Lower lobe of right lung (tissue), 2 donors: ENCODE measurements around the gene GALNS. TPM values are rescaled to one million over a fixed set of nuclear protein-coding genes. Genes with fewer than 3 reads are reported as not detected.

Experiments
- ATAC-seq, 2 donors: fragments of 200-7000 bp; cut with Tn5 transposase; one replicate each; pipeline ENCODE4 v1.9.1; 2020 to 2022; ENCODE audit warnings: mild to moderate bottlenecking in 2 of 2, moderate library complexity in 2 of 2
- DNase-seq: peaks from one replicate; pipeline ENCODE4 v3.0.0-alpha.2; 2020
- H3K27ac ChIP-seq: fragments of 200-600 bp; one replicate; pipeline ENCODE4 v1.8.0; 2022
- H3K27me3 ChIP-seq: fragments of 200-600 bp; one replicate; pipeline ENCODE4 v1.8.0; 2022; ENCODE audit warnings: low read depth
- H3K36me3 ChIP-seq: fragments of 200-600 bp; one replicate; pipeline ENCODE4 v1.8.0; 2022; ENCODE audit warnings: mild to moderate bottlenecking
- H3K4me1 ChIP-seq: fragments of 200-600 bp; one replicate; pipeline ENCODE4 v1.8.0; 2022
- H3K4me3 ChIP-seq: fragments of 200-600 bp; one replicate; pipeline ENCODE4 v1.8.0; 2022; ENCODE audit warnings: mild to moderate bottlenecking
- H3K9me3 ChIP-seq: fragments of 200-600 bp; one replicate; pipeline ENCODE4 v1.8.0; 2022
- intact Hi-C: fragments of 100-400 bp; cut with DNase I; formaldehyde crosslinking; loops from one replicate; pipeline ENCODE4 v1.11.0; 2022
- total RNA-seq: library from RNA; stranded (reverse); fragmentation: NEBNext Ultra II Directional; extraction: Animal tissue kit (Norgen Biotek cat#: 25700); gene quantifications from one replicate; pipeline ENCODE4 v1.2.1, GENCODE V29; 2021
- TF ChIP-seq, protein P1 (sequence below): fragments of 200-600 bp; IDR thresholded peaks from one replicate; pipeline ENCODE4 v1.8.0; 2022; ENCODE audit warnings: antibody characterized with exemption, mild to moderate bottlenecking
- donor health status: DM: no; HTN: yes; CAD: no; lungs with severe emphysema.

GALNS gene
- total RNA-seq, 1 donor from 2014 or later: 48.5 TPM

DNA sequence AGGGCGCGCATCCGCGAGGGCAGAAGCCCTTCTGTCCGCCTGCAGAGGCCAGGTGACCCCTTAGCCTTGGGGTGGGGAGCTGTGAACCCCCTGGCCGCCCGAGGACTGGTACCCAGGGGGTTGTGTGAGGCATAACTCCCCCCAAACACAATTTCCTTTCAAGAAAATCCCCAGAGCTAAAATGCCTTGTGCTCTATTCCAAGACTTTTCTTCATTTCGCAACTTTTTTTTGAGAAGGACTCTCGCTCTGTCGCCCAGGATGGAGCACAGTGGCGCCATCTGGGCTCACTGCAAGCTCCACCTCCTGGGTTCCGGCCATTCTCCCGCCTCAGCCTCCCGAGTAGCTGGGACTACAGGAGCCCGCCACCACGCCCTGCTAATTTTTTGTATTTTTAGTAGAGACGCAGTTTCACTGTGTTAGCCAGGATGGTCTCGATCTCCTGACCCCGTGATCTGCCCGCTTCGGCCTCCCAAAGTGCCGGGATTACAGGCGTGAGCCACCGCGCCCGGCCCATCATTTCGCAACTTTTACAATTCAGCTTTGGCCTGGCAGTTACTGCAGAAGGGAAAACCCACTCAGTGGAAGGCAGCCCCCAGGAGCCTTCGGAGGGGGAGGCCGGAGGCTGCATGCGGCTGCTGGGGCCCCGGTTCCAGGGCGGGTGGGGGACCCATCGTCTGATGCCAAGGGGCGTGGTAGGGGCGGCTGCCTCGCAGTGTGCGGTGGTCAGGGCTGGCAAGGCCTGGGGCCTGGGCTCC lies 44.1 kb downstream of the GALNS start:
- intact Hi-C loops: no loop called here
- H3K27ac ChIP-seq: peak overlapping the region; percentile 95
- peak overlapping the region; percentile 94 for H3K4me3 ChIP-seq
- peaks cover 14% of the 10 kb centered on the region for H3K36me3 ChIP-seq
- ATAC-seq (peak; percentile 3 to 9), DNase-seq (peak; percentile 73)
- no peaks in the 10 kb centered on the region for H3K9me3 ChIP-seq
- H3K27me3 ChIP-seq: no peaks in the 10 kb centered on the region
- H3K4me1 ChIP-seq: peaks cover 31% of the 10 kb centered on the region
- TF ChIP-seq, protein P1, sequence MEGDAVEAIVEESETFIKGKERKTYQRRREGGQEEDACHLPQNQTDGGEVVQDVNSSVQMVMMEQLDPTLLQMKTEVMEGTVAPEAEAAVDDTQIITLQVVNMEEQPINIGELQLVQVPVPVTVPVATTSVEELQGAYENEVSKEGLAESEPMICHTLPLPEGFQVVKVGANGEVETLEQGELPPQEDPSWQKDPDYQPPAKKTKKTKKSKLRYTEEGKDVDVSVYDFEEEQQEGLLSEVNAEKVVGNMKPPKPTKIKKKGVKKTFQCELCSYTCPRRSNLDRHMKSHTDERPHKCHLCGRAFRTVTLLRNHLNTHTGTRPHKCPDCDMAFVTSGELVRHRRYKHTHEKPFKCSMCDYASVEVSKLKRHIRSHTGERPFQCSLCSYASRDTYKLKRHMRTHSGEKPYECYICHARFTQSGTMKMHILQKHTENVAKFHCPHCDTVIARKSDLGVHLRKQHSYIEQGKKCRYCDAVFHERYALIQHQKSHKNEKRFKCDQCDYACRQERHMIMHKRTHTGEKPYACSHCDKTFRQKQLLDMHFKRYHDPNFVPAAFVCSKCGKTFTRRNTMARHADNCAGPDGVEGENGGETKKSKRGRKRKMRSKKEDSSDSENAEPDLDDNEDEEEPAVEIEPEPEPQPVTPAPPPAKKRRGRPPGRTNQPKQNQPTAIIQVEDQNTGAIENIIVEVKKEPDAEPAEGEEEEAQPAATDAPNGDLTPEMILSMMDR: no peak

GRCh38 chr16:88811769-88812512 lies 44.8 kb downstream of the GALNS start, which contains the start of gene APRT:
Gene APRT (minus strand): TSS chr16:88811928. CDS start chr16:88811899, 29 bp downstream.
- TF ChIP-seq, protein P1: peak; percentile 41
- H3K4me3 ChIP-seq: peak within 1 kb of the TSS; percentile 94
- DNase-seq: peak; percentile 95
- no peaks in the 10 kb centered on the region for H3K27me3 ChIP-seq
- H3K4me1 ChIP-seq: peaks cover 31% of the 10 kb centered on the region
- intact Hi-C loops: no loop called here
- ATAC-seq: peak; percentile 96 to 97
- H3K27ac ChIP-seq: peak within 1 kb of the TSS; percentile 95
- peaks cover 14% of the 10 kb centered on the region for H3K36me3 ChIP-seq
- no peaks in the 10 kb centered on the region for H3K9me3 ChIP-seq

DNA sequence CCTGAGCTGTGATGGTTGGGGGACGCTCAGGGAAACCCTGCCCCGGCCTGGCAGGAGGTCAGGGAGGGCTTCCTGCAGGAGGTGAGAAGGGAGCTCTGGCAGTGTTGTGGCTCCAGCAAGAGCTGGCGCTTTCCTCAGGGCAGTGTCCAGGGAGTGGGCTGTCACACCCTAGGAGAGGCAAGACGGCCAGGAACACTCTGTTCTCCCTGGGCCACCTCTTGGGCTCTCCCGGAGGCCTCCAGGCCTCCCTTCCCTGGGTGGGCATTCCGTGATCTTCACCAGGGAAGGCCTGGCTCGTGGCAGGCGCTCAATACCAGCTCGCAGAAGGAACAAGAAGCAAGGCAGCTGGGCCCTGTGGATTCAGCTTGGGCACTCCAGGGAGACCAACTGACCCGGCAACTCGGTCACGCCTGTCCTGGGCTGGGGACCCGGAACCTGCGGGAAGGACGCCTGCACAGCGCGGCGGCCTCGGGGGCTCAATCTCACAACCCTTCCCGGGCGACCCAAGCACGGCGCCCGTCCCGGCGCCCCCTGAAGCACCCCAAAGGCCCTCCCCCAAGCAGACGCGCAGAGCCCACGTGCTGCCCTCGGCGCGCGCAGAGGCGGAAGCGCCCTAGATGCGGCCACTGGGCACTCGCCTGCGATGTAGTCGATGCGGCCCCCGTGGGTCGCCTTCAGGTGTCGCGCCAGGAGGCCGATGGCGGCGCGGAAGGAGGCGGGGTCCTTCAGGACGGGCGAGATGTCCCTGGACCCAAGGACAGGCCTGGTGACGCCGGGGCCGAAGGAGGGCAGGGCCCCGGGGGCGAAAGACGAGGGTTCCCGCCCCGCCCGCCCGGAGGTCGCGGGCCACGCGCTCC lies 45.6 kb downstream of the GALNS start:
- H3K36me3 ChIP-seq: peaks cover 14% of the 10 kb centered on the region
- peaks cover 31% of the 10 kb centered on the region for H3K4me1 ChIP-seq
- TF ChIP-seq, protein P1: no peak
- peak overlapping the region; percentile 94 for H3K4me3 ChIP-seq
- DNase-seq (peak; percentile 88), ATAC-seq (peak; percentile 88 to 89)
- intact Hi-C loops: no loop called here
- H3K27me3 ChIP-seq: no peaks in the 10 kb centered on the region
- H3K9me3 ChIP-seq: no peaks in the 10 kb centered on the region
- peak overlapping the region; percentile 95 for H3K27ac ChIP-seq

- no peak for ATAC-seq
- Histone ChIP-seq H3K27me3 (no peaks in the 10 kb centered on the region), H3K9me3 (no peaks in the 10 kb centered on the region), H3K4me1 (peaks cover 31% of the 10 kb centered on the region), H3K4me3 (peak overlapping the region; percentile 94), H3K36me3 (peaks cover 14% of the 10 kb centered on the region), H3K27ac (peak overlapping the region; percentile 95)
- TF ChIP-seq, protein P1: no peak
- DNase-seq: no peak
- intact Hi-C loops: no loop called here
These were observed 46.4 kb downstream of the GALNS start for GRCh38 chr16:88810166-88810911.
